ENCODE measurements around the gene ENTR1.

DNA sequence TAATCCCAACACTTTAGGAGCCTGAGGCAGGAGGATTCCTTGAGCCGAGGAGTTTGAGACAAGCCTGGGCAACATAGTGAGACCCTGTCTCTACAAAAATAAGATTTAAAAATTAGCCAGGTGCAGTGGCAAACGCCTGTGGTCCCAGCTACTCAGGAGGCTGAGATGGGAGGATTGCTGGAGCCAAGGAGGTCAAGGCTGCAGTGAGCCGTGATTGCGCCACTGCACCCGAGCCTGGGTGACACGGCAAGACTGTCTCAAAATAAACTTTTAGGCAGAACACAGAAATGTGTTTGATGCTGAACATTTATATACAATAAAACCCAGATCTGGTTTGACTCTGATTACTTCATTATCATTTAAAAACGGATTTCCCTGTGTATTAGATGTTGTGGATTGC is 4.9 kb downstream of the ENTR1 start:
- TF ChIP-seq TAF1 (IDR thresholded peaks at IDR 0.05; ENCODE audit: borderline replicate concordance, insufficient read depth, low read length) (no peak), POLR2AphosphoS5 (IDR thresholded peaks at IDR 0.05; ENCODE audit: low read depth, low read length) (no peak), SIN3A (IDR thresholded peaks at IDR 0.05; ENCODE audit: borderline replicate concordance, insufficient read depth, low read length) (no peak)
- TF ChIP-seq, protein P1, sequence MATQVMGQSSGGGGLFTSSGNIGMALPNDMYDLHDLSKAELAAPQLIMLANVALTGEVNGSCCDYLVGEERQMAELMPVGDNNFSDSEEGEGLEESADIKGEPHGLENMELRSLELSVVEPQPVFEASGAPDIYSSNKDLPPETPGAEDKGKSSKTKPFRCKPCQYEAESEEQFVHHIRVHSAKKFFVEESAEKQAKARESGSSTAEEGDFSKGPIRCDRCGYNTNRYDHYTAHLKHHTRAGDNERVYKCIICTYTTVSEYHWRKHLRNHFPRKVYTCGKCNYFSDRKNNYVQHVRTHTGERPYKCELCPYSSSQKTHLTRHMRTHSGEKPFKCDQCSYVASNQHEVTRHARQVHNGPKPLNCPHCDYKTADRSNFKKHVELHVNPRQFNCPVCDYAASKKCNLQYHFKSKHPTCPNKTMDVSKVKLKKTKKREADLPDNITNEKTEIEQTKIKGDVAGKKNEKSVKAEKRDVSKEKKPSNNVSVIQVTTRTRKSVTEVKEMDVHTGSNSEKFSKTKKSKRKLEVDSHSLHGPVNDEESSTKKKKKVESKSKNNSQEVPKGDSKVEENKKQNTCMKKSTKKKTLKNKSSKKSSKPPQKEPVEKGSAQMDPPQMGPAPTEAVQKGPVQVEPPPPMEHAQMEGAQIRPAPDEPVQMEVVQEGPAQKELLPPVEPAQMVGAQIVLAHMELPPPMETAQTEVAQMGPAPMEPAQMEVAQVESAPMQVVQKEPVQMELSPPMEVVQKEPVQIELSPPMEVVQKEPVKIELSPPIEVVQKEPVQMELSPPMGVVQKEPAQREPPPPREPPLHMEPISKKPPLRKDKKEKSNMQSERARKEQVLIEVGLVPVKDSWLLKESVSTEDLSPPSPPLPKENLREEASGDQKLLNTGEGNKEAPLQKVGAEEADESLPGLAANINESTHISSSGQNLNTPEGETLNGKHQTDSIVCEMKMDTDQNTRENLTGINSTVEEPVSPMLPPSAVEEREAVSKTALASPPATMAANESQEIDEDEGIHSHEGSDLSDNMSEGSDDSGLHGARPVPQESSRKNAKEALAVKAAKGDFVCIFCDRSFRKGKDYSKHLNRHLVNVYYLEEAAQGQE (IDR thresholded peaks at IDR 0.05; ENCODE audit: insufficient read depth in 1 of 2, low read depth in 2 of 2, low read length in 2 of 2): no peak
